ENCODE data around the gene IGSF3.
"Not testable (repeated sequence)": the region's sequence is repeated elsewhere in the genome, so short reads cannot be mapped to it uniquely, and the experiment has no call there.

The IGSF3 gene

GRCh38 chr1:116627357-116627756 lies 40.2 kb downstream of the IGSF3 start:
- not testable (repeated sequence) for DNase-seq

- DNase-seq: not testable (repeated sequence)
Measured at GRCh38 chr1:116626915-116627314, 40.6 kb downstream of the IGSF3 start.

GRCh38 chr1:116625155-116625554 lies 42.4 kb downstream of the IGSF3 start:
- DNase-seq: not testable (repeated sequence)

- DNase-seq: no peak
Measured at GRCh38 chr1:116624040-116624439, 43.5 kb downstream of the IGSF3 start.

- not testable (repeated sequence) for DNase-seq
Measured at GRCh38 chr1:116622496-116622895, 45.0 kb downstream of the IGSF3 start.

GRCh38 chr1:116621756-116622155 lies 45.8 kb downstream of the IGSF3 start:
- DNase-seq: not testable (repeated sequence)

- not testable (repeated sequence) for DNase-seq
Measured at GRCh38 chr1:116620392-116620791, 47.1 kb downstream of the IGSF3 start.

GRCh38 chr1:116619106-116619505 lies 48.4 kb downstream of the IGSF3 start:
- DNase-seq: not testable (repeated sequence)

- not testable (repeated sequence) for DNase-seq
Measured at GRCh38 chr1:116617808-116618207, 49.7 kb downstream of the IGSF3 start.

- not testable (repeated sequence) for DNase-seq
Measured at GRCh38 chr1:116613825-116614224, 53.7 kb downstream of the IGSF3 start.

GRCh38 chr1:116609801-116610371 lies 57.6 kb downstream of the IGSF3 start:
- DNase-seq: not testable (repeated sequence)

GRCh38 chr1:116608841-116609240 lies 58.7 kb downstream of the IGSF3 start:
- not testable (repeated sequence) for DNase-seq

GRCh38 chr1:116608151-116608550 lies 59.4 kb downstream of the IGSF3 start:
- DNase-seq: not testable (repeated sequence)

- not testable (repeated sequence) for DNase-seq
Measured at GRCh38 chr1:116607463-116607862, 60.1 kb downstream of the IGSF3 start.

- DNase-seq: not testable (repeated sequence)
Measured at GRCh38 chr1:116606067-116606466, 61.5 kb downstream of the IGSF3 start.

GRCh38 chr1:116605315-116605714 lies 62.2 kb downstream of the IGSF3 start:
- no peak for DNase-seq

GRCh38 chr1:116604408-116604807 lies 63.1 kb downstream of the IGSF3 start:
- DNase-seq: not testable (repeated sequence)

- not testable (repeated sequence) for DNase-seq
Measured at GRCh38 chr1:116603646-116604045, 63.9 kb downstream of the IGSF3 start.

- DNase-seq: not testable (repeated sequence)
Measured at GRCh38 chr1:116599369-116599768, 68.2 kb downstream of the IGSF3 start.

- DNase-seq: not testable (repeated sequence)
Measured at GRCh38 chr1:116598420-116599036, 69.0 kb downstream of the IGSF3 start.

- DNase-seq: not testable (repeated sequence)
Measured at GRCh38 chr1:116597388-116597787, 70.1 kb downstream of the IGSF3 start.

GRCh38 chr1:116596742-116597307 lies 70.7 kb downstream of the IGSF3 start:
- not testable (repeated sequence) for DNase-seq

GRCh38 chr1:116595946-116596741 lies 71.4 kb downstream of the IGSF3 start:
- not testable (repeated sequence) for DNase-seq
